Aorta (tissue), 5 donors: ENCODE results near the gene TMEM9B. TPM values are rescaled to one million over a fixed set of nuclear protein-coding genes. Genes with fewer than 3 reads are reported as not detected.

Experiments
- ATAC-seq: fragments of 200-7000 bp; cut with Tn5 transposase; one replicate; pipeline ENCODE4 v1.9.1; 2022; ENCODE audit warnings: moderate library complexity; ENCODE audit not compliant: low FRiP score
- DNase-seq, 2 donors: peaks; one replicate each; pipeline ENCODE4 v3.0.0-alpha.2; 2020
- H3K27ac ChIP-seq, 2 donors: one replicate each; pipeline ENCODE4 v1.5.1; 2013; ENCODE audit warnings: low read length in 2 of 2, mild to moderate bottlenecking in 2 of 2, moderate library complexity in 2 of 2, control low read depth in 1 of 2, inconsistent platforms in 1 of 2, low read depth in 1 of 2
- H3K27me3 ChIP-seq, 2 donors: one replicate each; pipeline ENCODE4 v1.6.1; 2013; ENCODE audit warnings: control low read depth in 1 of 2, low read length in 1 of 2, mild to moderate bottlenecking in 1 of 2, moderate library complexity in 1 of 2; ENCODE audit not compliant: insufficient read depth in 2 of 2, control insufficient read depth in 1 of 2
- H3K36me3 ChIP-seq, 2 donors: one replicate each; pipeline ENCODE4 v1.6.1; 2013; ENCODE audit warnings: control low read depth in 1 of 2, low read length in 1 of 2, mild to moderate bottlenecking in 1 of 2; ENCODE audit not compliant: insufficient read depth in 2 of 2, control insufficient read depth in 1 of 2
- H3K4me1 ChIP-seq, 2 donors: one replicate each; pipeline ENCODE4 v1.6.1; 2013; ENCODE audit warnings: low read length in 2 of 2, control low read depth in 1 of 2, mild to moderate bottlenecking in 1 of 2, moderate library complexity in 1 of 2; ENCODE audit not compliant: insufficient read depth in 2 of 2, control insufficient read depth in 1 of 2
- H3K4me3 ChIP-seq, 2 donors: one replicate each; pipeline ENCODE4 v1.5.1; 2013; ENCODE audit warnings: low read length in 2 of 2, control low read depth in 1 of 2, mild to moderate bottlenecking in 1 of 2
- H3K9me3 ChIP-seq: one replicate; pipeline ENCODE4 v1.6.1; 2013; ENCODE audit warnings: mild to moderate bottlenecking, low read length; ENCODE audit not compliant: control insufficient read depth
- WGBS, 2 donors: extraction: QIAGEN DNeasy Blood & Tissue Kit; methylation state at CpG; one replicate each; pipeline ENCODE4 v1.1.7; 2013; 5-methylcytosine and 5-hydroxymethylcytosine counted together
- intact Hi-C, 2 donors: fragments of 100-400 bp; cut with DNase I; formaldehyde crosslinking; loops; one replicate each; pipeline versions ENCODE4 v1.14.2 to v1.15.0; 2022
- polyA plus RNA-seq, 2 donors: library from polyadenylated mRNA; stranded (reverse); fragments of 200-250 nt; gene quantifications; one replicate each; pipeline ENCODE4 v1.2.3, GENCODE V29; 2013
- total RNA-seq, 2 donors: library from RNA; stranded (reverse); fragmentation: NEBNext Ultra II Directional; extraction: Animal tissue kit (Norgen Biotek cat#: 25700); gene quantifications; one replicate each; pipeline ENCODE4 v1.2.1, GENCODE V29; 2021
- donor health status: healthy with polysubstance abuse.
- donor health status: Bipolar disorder and iron deficiency.
- donor health status: DM: no; HTN: no; CAD: no.
- donor health status: DM: no; HTN: no; CAD: no.
- donor health status: DM: yes; HTN: yes; CAD: no.

The TMEM9B gene
- total and polyA plus RNA-seq, 4 donors = 20.8 to 28.7 (median 24.8) TPM

GRCh38 chr11:9003573-9004182 is 39.4 kb upstream of the TMEM9B start, which contains the start of gene NRIP3:
Gene NRIP3, minus strand, starts transcription at chr11:9004001. Its CDS starts 66 bp downstream, at chr11:9003935.
- H3K27ac ChIP-seq = no peak within 1 kb of the TSS
- intact Hi-C loops = no loop called here
- H3K4me1 ChIP-seq = no peaks in the 10 kb centered on the region
- H3K36me3 ChIP-seq = no peaks in the 10 kb centered on the region
- DNase-seq (peak; percentile 85 to 93), ATAC-seq (peak; percentile 87)
- WGBS, 2 donors = 1 to 2% methylated on average over 64 to 83 of the region's 83 CpGs
- no peaks in the 10 kb centered on the region for H3K9me3 ChIP-seq
- no peaks in the 10 kb centered on the region for H3K27me3 ChIP-seq
- peak within 1 kb of the TSS in 1 of 2 donors; percentile 14 for H3K4me3 ChIP-seq

- Histone ChIP-seq H3K27me3 (no peaks in the 10 kb centered on the region), H3K4me1 (no peaks in the 10 kb centered on the region), H3K27ac (no peak overlapping the region), H3K9me3 (no peaks in the 10 kb centered on the region), H3K36me3 (no peaks in the 10 kb centered on the region), H3K4me3 (peak overlapping the region in 1 of 2 donors; percentile 14)
- ATAC-seq (no peak), DNase-seq (no peak)
- WGBS, 2 donors = 16 to 19% methylated on average over 8 of the region's 8 CpGs
- intact Hi-C loops = no loop called here
Measured at GRCh38 chr11:9002920-9003572, 38.8 kb upstream of the TMEM9B start.

- whole genome bisulfite sequencing, 2 donors = 81 to 89% methylated on average over 6 of the region's 6 CpGs
- H3K27ac ChIP-seq = no peak overlapping the region
- intact Hi-C loops = no loop called here
- H3K36me3 ChIP-seq = no peaks in the 10 kb centered on the region
- H3K4me3 ChIP-seq = no peak overlapping the region
- no peaks in the 10 kb centered on the region for H3K4me1 ChIP-seq
- no peaks in the 10 kb centered on the region for H3K27me3 ChIP-seq
- H3K9me3 ChIP-seq = no peaks in the 10 kb centered on the region
- ATAC-seq (no peak), DNase-seq (no peak)
Measured at GRCh38 chr11:9001736-9002135, 37.5 kb upstream of the TMEM9B start.

GRCh38 chr11:8998017-8998416 is 33.8 kb upstream of the TMEM9B start:
- Histone ChIP-seq H3K27ac (no peak overlapping the region), H3K36me3 (no peaks in the 10 kb centered on the region), H3K27me3 (no peaks in the 10 kb centered on the region), H3K4me3 (no peak overlapping the region), H3K9me3 (no peaks in the 10 kb centered on the region), H3K4me1 (no peaks in the 10 kb centered on the region)
- ATAC-seq = no peak
- DNase-seq = no peak
- WGBS, 2 donors = 91 to 95% methylated on average over 2 of the region's 2 CpGs
- intact Hi-C loops = no loop called here

- H3K4me3 ChIP-seq = no peak overlapping the region
- WGBS, 2 donors = 90 to 95% methylated on average over 3 of the region's 3 CpGs
- H3K27me3 ChIP-seq = no peaks in the 10 kb centered on the region
- H3K4me1 ChIP-seq = no peaks in the 10 kb centered on the region
- intact Hi-C loops = no loop called here
- no peak overlapping the region for H3K27ac ChIP-seq
- H3K9me3 ChIP-seq = no peaks in the 10 kb centered on the region
- DNase-seq = no peak
- H3K36me3 ChIP-seq = no peaks in the 10 kb centered on the region
- ATAC-seq = no peak
Measured at GRCh38 chr11:8997451-8997850, 33.2 kb upstream of the TMEM9B start.

GRCh38 chr11:8989453-8989852 is 25.2 kb upstream of the TMEM9B start:
- intact Hi-C loops = no loop called here
- no peak overlapping the region for H3K27ac ChIP-seq
- ATAC-seq = no peak
- H3K4me3 ChIP-seq = no peak overlapping the region
- 75% methylated on average over 1 of the region's 1 CpG for WGBS, 2 donors
- H3K36me3 ChIP-seq = no peaks in the 10 kb centered on the region
- no peaks in the 10 kb centered on the region for H3K27me3 ChIP-seq
- no peak for DNase-seq
- H3K9me3 ChIP-seq = no peaks in the 10 kb centered on the region
- peaks cover 2 to 3% of the 10 kb centered on the region in 2 donors for H3K4me1 ChIP-seq

- intact Hi-C loops = no loop called here
- DNase-seq (no peak), ATAC-seq (no peak)
- H3K27me3 ChIP-seq = no peaks in the 10 kb centered on the region
- no peaks in the 10 kb centered on the region for H3K9me3 ChIP-seq
- H3K36me3 ChIP-seq = no peaks in the 10 kb centered on the region
- no peak overlapping the region for H3K27ac ChIP-seq
- 63 to 79% methylated on average over 3 of the region's 3 CpGs for WGBS, 2 donors
- no peak overlapping the region for H3K4me3 ChIP-seq
- H3K4me1 ChIP-seq = peaks cover 2 to 3% of the 10 kb centered on the region in 2 donors
Measured at GRCh38 chr11:8988329-8989234, 24.3 kb upstream of the TMEM9B start.

- DNase-seq (no peak), ATAC-seq (no peak)
- H3K27ac ChIP-seq = no peak overlapping the region
- no peak overlapping the region for H3K4me3 ChIP-seq
- no peaks in the 10 kb centered on the region for H3K27me3 ChIP-seq
- intact Hi-C loops = no loop called here
- H3K36me3 ChIP-seq = no peaks in the 10 kb centered on the region
- WGBS, 2 donors = 91 to 97% methylated on average over 2 of the region's 2 CpGs
- H3K4me1 ChIP-seq = peaks cover 2 to 3% of the 10 kb centered on the region in 2 donors
- H3K9me3 ChIP-seq = no peaks in the 10 kb centered on the region
Measured at GRCh38 chr11:8987446-8987845, 23.2 kb upstream of the TMEM9B start.
